Effector memory CD4-positive, alpha-beta T cell (primary cell): ENCODE data around the gene TPSB2.
"Not testable (repeated sequence)": the region's sequence is repeated elsewhere in the genome, so short reads cannot be mapped to it uniquely, and the experiment has no call there.

Experiments used
- DNase-seq, 3 donors: peaks; one replicate each; pipeline ENCODE4 v3.0.0-alpha.2; 2020
- H3K27ac ChIP-seq: 2 replicates; pipeline ENCODE4 v1.7.0; 2013; ENCODE audit warnings: mild to moderate bottlenecking, low read length, moderate library complexity; ENCODE audit not compliant: insufficient read depth, poor library complexity, severe bottlenecking
- H3K27me3 ChIP-seq: replicated peaks from 2 replicates; pipeline ENCODE4 v1.7.0; 2013; ENCODE audit warnings: mild to moderate bottlenecking, low read length; ENCODE audit not compliant: insufficient read depth, control insufficient read depth, poor library complexity, severe bottlenecking
- H3K36me3 ChIP-seq: 2 replicates; pipeline ENCODE4 v1.7.0; 2013; ENCODE audit warnings: mild to moderate bottlenecking, low read length, moderate library complexity; ENCODE audit not compliant: control insufficient read depth, insufficient read depth
- H3K4me1 ChIP-seq: 2 replicates; pipeline ENCODE4 v1.7.0; 2013; ENCODE audit warnings: low read length, mild to moderate bottlenecking; ENCODE audit not compliant: control insufficient read depth, insufficient read depth, poor library complexity, severe bottlenecking
- H3K4me3 ChIP-seq: 2 replicates; pipeline ENCODE4 v1.7.0; 2013; ENCODE audit warnings: low read length, low read depth, mild to moderate bottlenecking; ENCODE audit not compliant: insufficient read depth, poor library complexity, severe bottlenecking
- H3K9me3 ChIP-seq: 2 replicates; pipeline ENCODE4 v1.7.0; 2013; ENCODE audit warnings: mild to moderate bottlenecking, low read length, moderate library complexity; ENCODE audit not compliant: control insufficient read depth

TPSB2 gene

GRCh38 chr16:1228227-1228626 lies 1.8 kb downstream of the TPSB2 start:
- H3K27ac ChIP-seq, H3K4me3 ChIP-seq, H3K36me3 ChIP-seq, H3K9me3 ChIP-seq, H3K4me1 ChIP-seq, H3K27me3 ChIP-seq, DNase-seq: not testable (repeated sequence)

DNA sequence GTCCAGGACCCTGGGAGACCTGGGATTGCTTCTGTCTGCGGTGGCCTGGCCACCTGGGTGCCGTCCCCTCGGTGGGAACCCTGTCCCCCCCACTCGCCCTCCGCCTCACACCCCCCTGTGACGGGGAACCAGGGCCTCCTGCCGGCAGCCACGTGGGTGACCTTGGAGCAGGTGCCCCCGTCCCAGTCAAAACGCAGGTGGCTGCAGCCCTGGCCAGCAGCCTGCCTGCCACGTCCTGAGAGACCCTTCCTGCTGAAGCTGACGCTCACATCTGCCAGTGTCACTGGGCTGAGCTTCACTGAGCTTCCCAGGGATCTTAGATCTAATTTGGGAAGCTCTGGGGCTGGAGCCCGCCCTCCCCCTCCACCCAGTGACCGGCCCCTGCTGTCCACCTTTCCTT lies 3.3 kb downstream of the TPSB2 start:
- H3K36me3 ChIP-seq, H3K27me3 ChIP-seq, DNase-seq, H3K4me3 ChIP-seq, H3K9me3 ChIP-seq, H3K4me1 ChIP-seq, H3K27ac ChIP-seq: not testable (repeated sequence)

- not testable (repeated sequence) for H3K27ac ChIP-seq, DNase-seq, H3K9me3 ChIP-seq, H3K27me3 ChIP-seq, H3K4me3 ChIP-seq, H3K4me1 ChIP-seq, H3K36me3 ChIP-seq
Measured at GRCh38 chr16:1225728-1226311, 4.2 kb downstream of the TPSB2 start.

- no peaks in the 10 kb centered on the region for H3K27me3 ChIP-seq
- H3K4me1 ChIP-seq: no peaks in the 10 kb centered on the region
- H3K27ac ChIP-seq: no peak within 1 kb of the TSS
- no peaks in the 10 kb centered on the region for H3K36me3 ChIP-seq
- no peaks in the 10 kb centered on the region for H3K9me3 ChIP-seq
- no peak for DNase-seq
- no peak within 1 kb of the TSS for H3K4me3 ChIP-seq
Measured at GRCh38 chr16:1225051-1225451, 4.9 kb downstream of the TPSB2 start, which contains the start of gene TPSG1. Gene TPSG1, minus strand, starts transcription at chr16:1225268. Its CDS starts 16 bp downstream, at chr16:1225252.

DNA sequence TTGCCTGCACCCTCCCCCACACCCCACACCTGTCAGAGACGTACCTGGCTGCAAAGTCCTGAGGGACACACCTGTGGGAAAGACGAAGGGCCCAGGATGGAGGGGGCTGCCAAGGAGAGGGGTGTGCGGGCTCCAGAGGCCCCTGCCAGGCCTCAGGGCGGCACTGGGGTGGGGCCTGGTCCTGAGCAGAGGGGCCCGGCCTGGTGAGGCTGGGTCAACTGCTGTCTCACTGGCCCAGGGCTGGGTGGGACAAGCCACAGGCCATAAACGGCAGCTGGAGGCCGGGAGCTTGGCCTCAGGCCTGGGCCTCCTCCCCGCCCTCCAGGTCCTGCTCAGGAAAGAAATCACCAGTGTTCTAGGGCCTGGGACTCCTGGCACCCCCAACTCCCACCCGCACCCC lies 5.4 kb downstream of the TPSB2 start:
- DNase-seq: no peak
- Histone ChIP-seq H3K27me3 (no peaks in the 10 kb centered on the region), H3K27ac (no peak overlapping the region), H3K9me3 (no peaks in the 10 kb centered on the region), H3K36me3 (no peaks in the 10 kb centered on the region), H3K4me1 (no peaks in the 10 kb centered on the region), H3K4me3 (no peak overlapping the region)

- Histone ChIP-seq H3K9me3 (no peaks in the 10 kb centered on the region), H3K36me3 (no peaks in the 10 kb centered on the region), H3K27me3 (no peaks in the 10 kb centered on the region), H3K27ac (no peak overlapping the region), H3K4me1 (no peaks in the 10 kb centered on the region), H3K4me3 (no peak overlapping the region)
- DNase-seq: no peak
Measured at GRCh38 chr16:1223355-1224214, 6.4 kb downstream of the TPSB2 start.

DNA sequence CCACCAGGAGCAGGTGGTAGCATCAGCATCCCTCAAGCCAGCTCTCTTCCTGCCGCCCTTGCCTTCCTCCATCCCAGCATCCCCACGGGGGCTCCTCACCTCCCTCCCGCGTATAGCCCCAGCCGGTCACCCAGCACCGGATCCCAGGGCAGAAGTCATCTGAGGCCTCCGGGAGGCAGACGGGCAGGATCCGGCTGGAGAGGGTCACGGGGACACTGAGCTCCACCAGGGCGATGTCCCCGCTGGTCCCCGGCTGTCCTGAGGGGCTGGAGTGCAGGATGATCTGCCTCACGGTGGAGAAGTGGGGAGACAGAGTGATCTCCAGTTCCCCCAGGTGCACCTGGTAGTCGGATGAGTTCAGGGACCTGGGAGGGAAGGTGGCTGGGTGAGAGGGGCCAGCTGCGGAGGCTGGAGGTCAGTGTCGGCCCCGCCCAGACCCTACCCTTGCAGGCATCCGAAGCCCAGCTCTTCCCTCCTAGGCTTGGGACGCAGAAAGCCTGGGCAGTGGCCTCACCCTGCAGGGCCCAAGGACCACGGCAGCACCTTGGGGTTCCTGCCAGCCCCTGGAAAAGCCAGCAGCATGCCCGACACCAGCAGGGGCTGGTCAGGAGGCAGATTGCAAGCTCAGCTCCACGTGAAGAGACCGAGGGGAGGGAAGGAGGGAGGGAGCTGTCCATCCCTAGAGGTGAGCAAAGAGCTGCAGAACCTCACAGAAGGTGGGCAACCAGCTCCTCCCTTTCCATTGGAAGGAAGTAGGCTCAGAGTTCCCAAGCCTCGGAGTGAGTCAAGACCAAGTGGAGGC lies 7.2 kb downstream of the TPSB2 start:
- Histone ChIP-seq H3K4me3 (no peak overlapping the region), H3K9me3 (no peaks in the 10 kb centered on the region), H3K4me1 (no peaks in the 10 kb centered on the region), H3K27ac (no peak overlapping the region), H3K36me3 (no peaks in the 10 kb centered on the region), H3K27me3 (no peaks in the 10 kb centered on the region)
- DNase-seq: no peak

DNA sequence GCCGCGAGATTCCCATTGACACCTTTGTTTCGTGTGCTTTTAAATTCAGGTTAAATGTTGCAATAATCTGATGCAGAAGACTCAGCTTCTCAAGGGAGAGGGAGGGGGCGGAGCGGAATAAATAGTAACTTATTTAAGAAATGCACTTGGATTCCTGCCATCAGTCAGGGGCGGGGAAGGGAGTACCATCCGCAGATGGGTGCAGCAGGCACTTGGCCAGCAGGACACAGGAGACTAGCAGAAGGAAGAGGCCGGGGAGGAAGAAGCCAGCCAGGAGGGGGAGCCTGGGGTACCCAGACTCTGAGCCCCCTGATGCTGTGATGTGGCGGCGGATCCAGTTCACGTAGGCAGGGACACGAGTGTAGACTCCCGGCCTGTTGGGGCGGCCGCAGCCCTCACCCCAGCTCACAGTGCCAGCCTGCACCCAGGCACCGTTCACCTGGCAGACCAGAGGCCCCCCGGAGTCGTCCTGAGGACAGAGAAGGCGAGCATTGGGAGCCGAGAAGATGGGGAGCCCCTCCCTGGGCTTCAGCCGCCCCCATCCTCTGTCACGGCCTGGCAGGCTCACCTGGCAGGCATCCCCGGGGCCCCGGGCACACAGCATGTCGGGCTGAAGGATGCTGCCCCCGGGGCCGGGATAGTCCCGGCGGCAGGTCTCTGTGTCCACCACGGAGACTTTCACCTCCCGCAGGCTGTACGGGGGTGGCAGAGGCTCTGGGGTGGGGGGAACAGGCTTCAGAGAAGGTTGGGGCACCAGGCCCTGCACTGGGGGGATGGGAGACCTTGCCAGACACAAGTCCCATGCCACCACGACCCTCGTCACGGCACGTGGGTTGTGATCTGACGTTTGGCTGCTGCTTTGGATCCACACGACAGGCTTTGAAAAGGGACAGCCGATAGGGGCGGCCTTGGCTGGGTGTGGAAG lies 8.1 kb downstream of the TPSB2 start:
- no peak overlapping the region for H3K4me3 ChIP-seq
- no peak for DNase-seq
- H3K27me3 ChIP-seq: no peaks in the 10 kb centered on the region

DNA sequence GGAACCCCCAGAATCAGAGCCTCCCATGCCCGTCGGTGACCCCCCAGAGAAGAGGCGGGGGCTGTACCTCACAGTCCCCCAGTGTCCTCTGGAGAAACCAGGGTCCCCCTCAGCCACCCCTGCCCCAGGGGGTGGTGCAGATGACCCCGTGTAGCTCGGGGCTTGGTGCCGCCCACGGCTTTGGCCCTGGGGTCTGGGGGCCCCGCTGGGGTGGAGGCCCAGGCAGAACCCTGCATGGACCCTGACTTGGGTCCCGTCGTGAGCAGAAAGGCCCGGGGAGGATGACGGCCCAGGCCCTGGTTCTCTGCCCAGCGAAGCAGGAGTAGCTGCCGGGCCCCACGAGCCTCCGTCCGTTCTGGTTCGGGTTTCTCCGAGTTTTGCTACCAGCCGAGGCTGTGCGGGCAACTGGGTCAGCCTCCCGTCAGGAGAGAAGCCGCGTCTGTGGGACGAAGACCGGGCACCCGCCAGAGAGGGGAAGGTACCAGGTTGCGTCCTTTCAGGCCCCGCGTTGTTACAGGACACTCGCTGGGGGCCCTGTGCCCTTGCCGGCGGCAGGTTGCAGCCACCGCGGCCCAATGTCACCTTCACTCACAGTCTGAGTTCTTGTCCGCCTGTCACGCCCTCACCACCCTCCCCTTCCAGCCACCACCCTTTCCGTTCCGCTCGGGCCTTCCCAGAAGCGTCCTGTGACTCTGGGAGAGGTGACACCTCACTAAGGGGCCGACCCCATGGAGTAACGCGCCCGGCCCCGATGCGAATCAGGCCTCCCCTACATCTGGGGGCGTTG lies 8.9 kb downstream of the TPSB2 start:
- no peaks in the 10 kb centered on the region for H3K36me3 ChIP-seq
- no peak overlapping the region for H3K4me3 ChIP-seq
- no peak overlapping the region for H3K27ac ChIP-seq
- DNase-seq: no peak
- no peaks in the 10 kb centered on the region for H3K27me3 ChIP-seq
- H3K4me1 ChIP-seq: no peaks in the 10 kb centered on the region
- no peaks in the 10 kb centered on the region for H3K9me3 ChIP-seq

More for the DNA sequence above, 8.1 kb downstream of the TPSB2 start:
- Histone ChIP-seq H3K4me1 (no peaks in the 10 kb centered on the region), H3K36me3 (no peaks in the 10 kb centered on the region), H3K9me3 (no peaks in the 10 kb centered on the region), H3K27ac (no peak overlapping the region)
